HL-60 (cell line): Measurements from ENCODE around the gene TIMM50.
A peak's percentile ranks its signal among the peaks of the same experiment; 100 is the strongest.

Experiments used
- DNase-seq, 2 experiments: peaks; one replicate each; pipeline ENCODE4 v3.0.0-alpha.2; 2010 to 2020; ENCODE audit warnings: low read depth in 1 of 2, low spot score in 1 of 2
- H3K27ac ChIP-seq: fragments of 250-450 bp; sonication (Bioruptor Pico); replicated peaks from 2 replicates; pipeline ENCODE4 v1.5.1; 2020; ENCODE audit warnings: mild to moderate bottlenecking, moderate library complexity
- H3K27me3 ChIP-seq: fragments of 250-450 bp; sonication (Bioruptor Pico); 2 replicates; pipeline ENCODE4 v1.5.1; 2021; ENCODE audit warnings: mild to moderate bottlenecking, moderate library complexity; ENCODE audit not compliant: insufficient read depth, poor library complexity, severe bottlenecking
- H3K4me3 ChIP-seq: replicated peaks from 2 replicates; pipeline ENCODE4 v1.5.1; 2011; ENCODE audit warnings: mild to moderate bottlenecking, control low read depth, low read length; ENCODE audit not compliant: insufficient read depth
- GABPA ChIP-seq: IDR thresholded peaks from 2 replicates; pipeline ENCODE4 v1.6.1; 2012; ENCODE audit warnings: low read depth
- POLR2AphosphoS5 ChIP-seq: IDR thresholded peaks from 2 replicates; pipeline ENCODE4 v1.6.1; 2012; ENCODE audit warnings: low read depth
- SPI1 ChIP-seq: IDR thresholded peaks from 2 replicates; pipeline ENCODE4 v1.6.1; 2012; ENCODE audit warnings: low read depth, mild to moderate bottlenecking, borderline replicate concordance
- TF ChIP-seq, protein P1 (sequence below): IDR thresholded peaks from 2 replicates; pipeline ENCODE4 v1.6.1; 2012; ENCODE audit warnings: low read depth; ENCODE audit not compliant: insufficient replicate concordance
- TF ChIP-seq, protein P2 (sequence below): IDR thresholded peaks from one replicate; pipeline ENCODE4 v1.5.1; 2011; ENCODE audit warnings: low read length, control low read depth, inconsistent platforms; ENCODE audit not compliant: insufficient read depth

The TIMM50 gene

DNA sequence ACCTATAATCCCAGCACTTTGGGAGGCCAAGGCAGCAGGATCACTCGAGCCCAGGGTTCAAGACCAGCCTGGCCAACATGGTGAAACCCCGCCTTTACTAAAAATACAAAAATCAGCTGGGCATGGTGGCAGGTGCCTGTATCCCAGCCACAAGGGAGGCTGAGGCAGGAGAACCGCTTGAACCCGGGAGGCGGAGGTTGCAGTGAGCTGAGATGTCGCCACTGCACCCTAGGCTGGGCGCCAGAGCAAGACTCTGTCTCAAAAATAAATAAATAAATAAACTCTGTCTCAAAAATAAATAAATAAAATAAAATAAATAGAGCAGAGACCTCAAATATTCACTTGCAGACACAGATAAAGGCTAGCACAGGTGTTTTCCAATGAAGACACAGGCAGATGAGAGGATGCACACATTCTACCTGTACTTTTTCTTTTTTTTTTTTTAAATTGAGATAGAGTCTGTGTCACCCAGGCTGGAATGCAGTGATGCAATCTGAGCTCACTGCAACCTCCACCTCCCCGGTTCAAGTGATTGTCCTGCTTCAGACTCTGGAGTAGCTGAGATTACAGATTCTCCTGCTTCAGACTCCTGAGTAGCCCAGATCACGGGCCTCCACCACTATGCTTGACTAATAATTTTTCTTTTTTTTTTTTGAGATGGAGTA is 42.2 kb upstream of the TIMM50 start:
- Histone ChIP-seq H3K27ac (no peak overlapping the region), H3K4me3 (no peak overlapping the region), H3K27me3 (no peaks in the 10 kb centered on the region)
- TF ChIP-seq, protein P1, sequence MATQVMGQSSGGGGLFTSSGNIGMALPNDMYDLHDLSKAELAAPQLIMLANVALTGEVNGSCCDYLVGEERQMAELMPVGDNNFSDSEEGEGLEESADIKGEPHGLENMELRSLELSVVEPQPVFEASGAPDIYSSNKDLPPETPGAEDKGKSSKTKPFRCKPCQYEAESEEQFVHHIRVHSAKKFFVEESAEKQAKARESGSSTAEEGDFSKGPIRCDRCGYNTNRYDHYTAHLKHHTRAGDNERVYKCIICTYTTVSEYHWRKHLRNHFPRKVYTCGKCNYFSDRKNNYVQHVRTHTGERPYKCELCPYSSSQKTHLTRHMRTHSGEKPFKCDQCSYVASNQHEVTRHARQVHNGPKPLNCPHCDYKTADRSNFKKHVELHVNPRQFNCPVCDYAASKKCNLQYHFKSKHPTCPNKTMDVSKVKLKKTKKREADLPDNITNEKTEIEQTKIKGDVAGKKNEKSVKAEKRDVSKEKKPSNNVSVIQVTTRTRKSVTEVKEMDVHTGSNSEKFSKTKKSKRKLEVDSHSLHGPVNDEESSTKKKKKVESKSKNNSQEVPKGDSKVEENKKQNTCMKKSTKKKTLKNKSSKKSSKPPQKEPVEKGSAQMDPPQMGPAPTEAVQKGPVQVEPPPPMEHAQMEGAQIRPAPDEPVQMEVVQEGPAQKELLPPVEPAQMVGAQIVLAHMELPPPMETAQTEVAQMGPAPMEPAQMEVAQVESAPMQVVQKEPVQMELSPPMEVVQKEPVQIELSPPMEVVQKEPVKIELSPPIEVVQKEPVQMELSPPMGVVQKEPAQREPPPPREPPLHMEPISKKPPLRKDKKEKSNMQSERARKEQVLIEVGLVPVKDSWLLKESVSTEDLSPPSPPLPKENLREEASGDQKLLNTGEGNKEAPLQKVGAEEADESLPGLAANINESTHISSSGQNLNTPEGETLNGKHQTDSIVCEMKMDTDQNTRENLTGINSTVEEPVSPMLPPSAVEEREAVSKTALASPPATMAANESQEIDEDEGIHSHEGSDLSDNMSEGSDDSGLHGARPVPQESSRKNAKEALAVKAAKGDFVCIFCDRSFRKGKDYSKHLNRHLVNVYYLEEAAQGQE, result no peak
- TF ChIP-seq, protein P2, sequence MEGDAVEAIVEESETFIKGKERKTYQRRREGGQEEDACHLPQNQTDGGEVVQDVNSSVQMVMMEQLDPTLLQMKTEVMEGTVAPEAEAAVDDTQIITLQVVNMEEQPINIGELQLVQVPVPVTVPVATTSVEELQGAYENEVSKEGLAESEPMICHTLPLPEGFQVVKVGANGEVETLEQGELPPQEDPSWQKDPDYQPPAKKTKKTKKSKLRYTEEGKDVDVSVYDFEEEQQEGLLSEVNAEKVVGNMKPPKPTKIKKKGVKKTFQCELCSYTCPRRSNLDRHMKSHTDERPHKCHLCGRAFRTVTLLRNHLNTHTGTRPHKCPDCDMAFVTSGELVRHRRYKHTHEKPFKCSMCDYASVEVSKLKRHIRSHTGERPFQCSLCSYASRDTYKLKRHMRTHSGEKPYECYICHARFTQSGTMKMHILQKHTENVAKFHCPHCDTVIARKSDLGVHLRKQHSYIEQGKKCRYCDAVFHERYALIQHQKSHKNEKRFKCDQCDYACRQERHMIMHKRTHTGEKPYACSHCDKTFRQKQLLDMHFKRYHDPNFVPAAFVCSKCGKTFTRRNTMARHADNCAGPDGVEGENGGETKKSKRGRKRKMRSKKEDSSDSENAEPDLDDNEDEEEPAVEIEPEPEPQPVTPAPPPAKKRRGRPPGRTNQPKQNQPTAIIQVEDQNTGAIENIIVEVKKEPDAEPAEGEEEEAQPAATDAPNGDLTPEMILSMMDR, result no peak
- no peak for TF ChIP-seq GABPA
- no peak for TF ChIP-seq POLR2AphosphoS5
- no peak for TF ChIP-seq SPI1
- DNase-seq, result no peak

DNA sequence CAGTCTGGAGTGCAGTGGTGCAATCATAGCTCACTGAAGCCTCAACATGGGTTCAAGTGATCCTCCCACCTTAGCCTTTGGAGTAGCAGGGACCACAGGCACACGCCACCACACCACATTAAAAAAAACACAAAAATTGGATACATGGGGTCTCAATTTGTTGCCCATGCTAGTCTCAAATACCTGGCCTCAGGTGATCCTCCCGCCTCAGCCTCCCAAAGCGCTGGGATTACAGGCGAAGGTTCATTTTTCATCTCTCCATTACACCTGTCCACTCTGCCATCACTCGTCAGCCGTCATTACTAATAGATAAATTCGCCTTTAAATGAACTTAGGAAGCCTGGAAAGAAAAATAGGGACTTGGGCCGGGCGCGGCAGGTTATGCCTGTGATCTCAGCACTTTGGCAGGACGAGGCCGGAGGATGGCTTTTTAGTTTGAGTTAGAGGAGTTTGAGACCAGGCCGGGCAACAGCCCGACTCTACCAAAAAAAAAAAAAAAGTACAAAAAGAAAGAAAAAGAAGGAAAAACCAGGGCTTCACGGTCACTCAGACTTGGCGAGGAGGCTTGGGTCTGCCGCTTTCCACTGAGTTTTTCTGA is 35.9 kb upstream of the TIMM50 start:
- peak overlapping the region; percentile 81 for H3K4me3 ChIP-seq
- H3K27ac ChIP-seq, result peak overlapping the region; percentile 78
- TF ChIP-seq POLR2AphosphoS5, result no peak
- TF ChIP-seq GABPA, result no peak
- TF ChIP-seq, protein P2, result no peak
- no peak for TF ChIP-seq SPI1
- TF ChIP-seq, protein P1, result no peak
- no peak for DNase-seq
- no peaks in the 10 kb centered on the region for H3K27me3 ChIP-seq

DNA sequence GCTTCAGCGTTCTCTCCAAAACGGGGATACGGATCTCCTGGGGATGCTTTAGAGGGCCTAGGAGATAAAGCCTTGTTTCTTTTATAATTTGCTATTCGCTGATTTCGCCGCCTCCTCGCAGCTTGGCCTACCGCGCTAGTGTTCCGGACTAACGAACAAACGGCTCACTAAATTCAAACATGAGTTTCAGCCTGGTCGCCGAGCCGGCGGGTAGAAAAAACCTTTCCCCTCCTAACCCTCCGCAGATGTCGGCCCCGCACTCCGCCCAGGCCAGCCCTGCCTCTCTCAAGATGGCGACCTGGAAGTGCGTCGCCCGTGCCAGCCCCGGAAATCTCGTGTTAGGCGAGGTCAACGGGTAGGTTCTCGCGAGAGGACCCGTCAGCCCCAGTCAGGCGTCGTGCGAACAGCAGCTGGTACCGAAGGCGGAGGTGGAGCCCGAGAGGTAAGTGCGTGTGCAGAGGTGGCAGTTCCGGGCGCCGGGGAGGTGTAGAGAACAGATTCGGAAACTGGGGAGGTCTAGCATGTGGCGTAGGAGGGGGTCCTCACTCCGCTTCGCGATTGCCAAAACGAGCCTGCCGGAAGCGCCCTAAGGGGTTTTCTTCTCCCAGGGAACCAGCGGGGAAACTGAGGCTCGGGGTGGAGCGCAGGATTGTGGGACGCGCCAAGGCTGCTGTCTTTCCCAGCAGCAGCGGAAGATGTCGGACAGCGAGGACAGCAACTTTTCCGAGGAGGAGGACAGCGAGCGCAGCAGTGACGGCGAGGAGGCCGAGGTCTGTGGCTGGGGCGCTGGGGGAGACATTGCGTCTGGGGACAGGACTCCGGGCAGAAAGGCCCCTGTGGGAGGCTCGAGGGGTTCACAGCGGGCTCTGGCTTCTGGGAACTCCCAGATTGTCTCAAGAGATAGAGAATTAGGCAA is 35.2 kb upstream of the TIMM50 start, which contains the start of gene SUPT5H:
SUPT5H (plus strand) TSS at position 387 of the 916 bp plus-strand sequence; CDS start at position 696, 309 bp downstream.
- no peaks in the 10 kb centered on the region for H3K27me3 ChIP-seq
- peak within 1 kb of the TSS; percentile 78 for H3K27ac ChIP-seq
- peak; percentile 1; the same call in 1 of the 2 replicates for TF ChIP-seq SPI1
- TF ChIP-seq, protein P1, result peak; percentile 15
- TF ChIP-seq, protein P2, result no peak
- peak; percentile 33 for TF ChIP-seq GABPA
- TF ChIP-seq POLR2AphosphoS5, result peak; percentile 99
- H3K4me3 ChIP-seq, result peak within 1 kb of the TSS; percentile 81
- peak; percentile 98 to 99 for DNase-seq
